CD4-positive, alpha-beta T cell treated with Interleukin-12 subunit alpha and Interleukin-12 subunit beta, for 1 hour (primary cell): Measurements from ENCODE around the gene CRY2.

Source experiments
- DNase-seq: peaks from one replicate; pipeline ENCODE4 v3.0.0-alpha.2; 2020

CRY2 gene

DNA sequence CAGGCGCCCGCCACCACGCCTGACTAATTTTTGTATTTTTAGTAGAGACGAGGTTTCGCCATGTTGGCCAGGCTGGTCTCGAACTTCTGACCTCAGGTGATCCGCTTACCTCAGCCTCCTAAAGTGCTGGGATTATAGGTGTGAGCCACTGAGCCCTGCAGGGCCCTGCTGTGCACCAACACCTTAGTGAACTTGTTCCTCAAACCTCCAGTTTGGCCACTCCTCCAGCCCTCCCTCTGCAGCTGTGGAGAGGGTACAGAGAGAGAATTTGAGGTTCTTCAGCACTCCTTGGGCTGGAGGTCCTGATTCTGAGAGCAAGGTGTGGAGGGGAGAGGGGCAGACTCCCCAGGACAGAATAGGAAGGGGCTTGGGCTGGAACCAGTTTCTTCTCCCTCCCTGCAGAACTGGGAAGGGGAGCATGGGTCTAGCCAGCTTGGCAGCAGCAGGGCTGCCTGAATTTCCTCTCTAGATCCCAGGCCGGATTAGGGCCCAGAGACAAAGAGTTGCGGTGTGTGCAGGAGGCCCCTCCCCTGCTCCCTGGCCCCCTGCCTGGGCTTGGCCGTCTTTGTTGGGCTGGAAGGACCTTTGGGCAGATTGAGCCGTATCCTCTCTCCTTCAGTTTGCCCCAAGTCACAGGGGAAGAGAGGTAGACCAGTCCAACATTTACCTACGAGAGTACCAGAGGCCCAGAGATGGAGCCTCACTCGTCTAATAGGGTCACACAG is 72.7 kb downstream of the CRY2 start:
- no peak for DNase-seq

- no peak for DNase-seq
Measured at GRCh38 chr11:45920531-45921477, 73.5 kb downstream of the CRY2 start.

- no peak for DNase-seq
Measured at GRCh38 chr11:45921561-45922424, 74.5 kb downstream of the CRY2 start.

DNA sequence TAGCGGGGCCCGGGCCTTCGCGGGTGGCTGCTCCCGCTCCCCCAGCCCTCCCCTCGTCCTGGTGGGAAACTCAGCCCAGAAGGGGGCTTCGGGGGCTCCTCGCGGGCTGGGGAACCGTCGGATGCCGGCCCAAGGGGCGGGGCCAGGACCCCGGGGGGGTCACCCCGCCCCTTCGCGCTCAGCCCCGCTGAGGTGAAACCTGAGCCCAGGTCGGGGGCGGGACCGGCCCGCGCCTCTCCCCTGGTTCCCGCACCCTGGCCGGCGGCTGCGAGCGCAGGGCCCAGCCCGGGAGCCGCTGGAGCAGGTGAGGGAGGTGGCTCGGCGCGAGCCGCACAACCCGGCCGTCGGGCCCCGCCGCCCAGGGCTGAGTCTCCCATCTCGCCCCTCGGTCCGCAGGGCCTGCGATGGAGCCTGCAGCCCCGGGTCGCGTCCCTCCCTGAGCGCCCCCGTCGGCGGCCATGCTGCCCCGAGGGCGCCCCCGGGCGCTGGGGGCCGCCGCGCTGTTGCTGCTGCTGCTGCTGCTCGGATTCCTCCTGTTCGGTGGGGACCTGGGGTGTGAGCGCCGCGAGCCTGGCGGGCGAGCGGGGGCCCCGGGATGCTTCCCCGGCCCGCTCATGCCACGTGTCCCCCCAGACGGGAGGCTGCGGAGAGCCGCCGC is 75.3 kb downstream of the CRY2 start, which contains the start of gene LARGE2:
TSS of gene LARGE2 (plus strand) at position 232 of the 658 bp plus-strand sequence. CDS start at position 459, 227 bp downstream.
- peak; percentile 46 for DNase-seq

GRCh38 chr11:45924036-45924915 is 77.0 kb downstream of the CRY2 start:
- no peak for DNase-seq

GRCh38 chr11:45924927-45925326 is 77.7 kb downstream of the CRY2 start:
- DNase-seq, result no peak

DNA sequence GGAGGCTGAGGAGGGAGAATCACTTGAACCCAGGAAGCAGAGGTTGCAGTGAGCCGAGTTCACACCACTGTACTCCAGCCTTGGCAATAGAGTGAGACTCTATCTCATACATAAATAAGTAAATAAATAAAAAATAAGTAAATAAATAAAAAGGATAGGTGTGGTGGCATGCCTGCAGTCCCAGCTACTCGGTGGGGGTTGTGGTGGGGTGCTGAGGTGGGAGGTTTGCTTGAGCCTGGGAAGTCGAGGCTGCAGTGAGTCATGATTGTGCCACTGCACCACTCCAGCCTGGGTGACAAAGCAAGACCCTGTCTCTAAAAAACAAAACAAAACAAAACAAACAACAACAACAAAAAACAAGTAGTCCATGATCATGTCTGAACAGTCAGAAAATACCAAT is 78.3 kb downstream of the CRY2 start:
- DNase-seq, result no peak

- no peak for DNase-seq
Measured at GRCh38 chr11:45926001-45926401, 78.7 kb downstream of the CRY2 start.

DNA sequence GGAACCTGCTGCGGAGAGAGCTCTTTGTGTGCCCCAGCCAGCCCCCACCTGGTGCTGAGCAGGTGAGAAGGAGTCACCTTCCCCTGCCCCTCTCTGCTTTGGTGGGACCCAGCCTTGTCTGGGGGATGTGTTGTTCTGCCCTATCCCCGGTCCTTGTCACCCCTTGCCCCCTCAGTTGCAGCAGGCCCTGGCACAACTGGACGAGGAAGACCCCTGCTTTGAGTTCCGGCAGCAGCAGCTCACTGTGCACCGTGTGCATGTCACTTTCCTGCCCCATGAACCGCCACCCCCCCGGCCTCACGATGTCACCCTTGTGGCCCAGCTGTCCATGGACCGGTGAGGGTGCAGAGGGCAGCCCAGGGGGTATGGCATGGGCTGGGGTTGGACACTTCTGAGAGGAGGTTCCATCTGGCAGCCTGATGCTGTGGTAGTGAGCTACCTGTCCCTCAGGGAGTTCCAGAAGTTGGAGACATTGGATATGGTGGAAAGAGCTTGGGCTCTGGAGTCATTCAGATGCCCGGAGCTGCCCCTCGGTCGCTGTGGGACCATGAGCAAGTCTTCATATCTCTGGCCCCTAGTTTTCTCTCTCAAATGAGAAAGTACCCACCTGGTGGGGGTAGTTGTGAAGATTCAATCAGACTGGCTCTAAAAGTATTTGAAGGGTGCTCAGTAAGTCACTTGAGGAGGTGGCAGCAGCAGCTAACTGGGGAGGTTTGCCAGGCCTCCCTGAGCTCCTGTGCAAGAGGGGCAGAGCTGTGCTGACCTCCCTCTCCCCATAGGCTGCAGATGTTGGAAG is 79.5 kb downstream of the CRY2 start:
- no peak for DNase-seq

- DNase-seq, result no peak
Measured at GRCh38 chr11:45927332-45927683, 80.0 kb downstream of the CRY2 start.

- no peak for DNase-seq
Measured at GRCh38 chr11:45927684-45928413, 80.6 kb downstream of the CRY2 start.

GRCh38 chr11:45928535-45929215 is 81.4 kb downstream of the CRY2 start:
- DNase-seq, result no peak

DNA sequence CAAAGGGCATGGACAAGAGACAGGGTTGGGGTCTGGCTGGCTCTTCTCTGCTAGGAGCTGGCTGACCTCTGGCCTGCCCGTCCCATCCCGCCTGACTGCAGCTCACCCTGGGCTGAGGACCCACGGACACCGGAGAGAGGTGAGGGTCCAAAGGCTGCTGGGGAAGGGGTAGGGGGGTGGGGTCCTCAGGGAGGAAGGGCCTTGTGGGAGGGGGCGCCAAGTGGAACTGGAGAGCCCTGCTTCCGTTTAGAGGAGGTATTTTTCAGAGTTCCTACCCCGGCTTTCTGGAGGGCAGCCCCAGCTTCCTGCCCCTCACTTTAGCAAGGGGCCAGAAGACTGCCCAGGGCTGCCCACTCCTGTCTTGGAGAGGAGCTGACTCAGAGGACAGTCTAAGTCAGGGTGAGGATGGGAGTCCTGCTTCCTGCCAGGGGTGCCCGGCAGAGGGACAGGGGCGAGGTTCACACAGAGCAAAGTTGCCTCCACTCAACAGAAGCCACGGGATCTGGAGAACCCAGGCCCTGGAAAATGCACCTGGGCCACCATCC is 82.3 kb downstream of the CRY2 start:
- DNase-seq, result peak; percentile 15

DNA sequence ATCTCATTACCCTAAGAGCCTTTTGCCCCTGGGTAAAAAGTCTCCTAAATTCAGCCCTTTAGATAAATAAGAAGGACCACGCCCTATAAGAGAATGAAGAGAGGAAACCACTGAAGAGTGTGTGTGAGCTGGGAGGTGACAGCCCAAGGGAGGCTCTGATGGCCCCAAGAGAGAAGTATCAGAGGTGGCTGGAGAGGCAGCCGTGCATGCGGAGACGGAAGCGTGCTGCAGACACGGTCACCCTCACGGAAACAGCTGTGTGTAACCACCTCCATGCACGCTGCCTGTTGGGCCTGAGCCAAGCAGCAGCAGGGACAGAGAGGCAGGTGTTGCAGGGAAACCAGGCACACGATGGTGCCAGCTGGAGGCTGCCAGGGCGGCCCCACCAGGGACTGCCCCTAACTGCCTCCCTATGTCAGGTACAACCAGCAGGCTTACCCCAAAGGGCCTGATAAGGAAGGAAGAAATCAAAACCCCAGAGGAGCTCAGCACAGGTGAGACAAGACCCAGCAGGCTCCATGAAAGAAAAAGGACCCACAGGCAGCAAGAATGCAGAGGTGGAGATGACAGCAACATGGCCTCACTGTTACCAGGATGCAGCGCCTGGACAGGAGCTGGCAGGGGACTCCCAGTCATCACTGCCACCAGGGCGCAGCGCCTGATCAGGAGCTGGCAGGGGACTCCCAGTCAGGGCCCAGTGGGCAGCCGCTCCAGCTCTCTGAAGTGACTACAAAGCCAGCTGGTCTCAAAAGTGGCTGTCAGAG is 82.9 kb downstream of the CRY2 start:
- DNase-seq, result peak; percentile 59

GRCh38 chr11:45930951-45931570 is 83.8 kb downstream of the CRY2 start:
- no peak for DNase-seq

DNA sequence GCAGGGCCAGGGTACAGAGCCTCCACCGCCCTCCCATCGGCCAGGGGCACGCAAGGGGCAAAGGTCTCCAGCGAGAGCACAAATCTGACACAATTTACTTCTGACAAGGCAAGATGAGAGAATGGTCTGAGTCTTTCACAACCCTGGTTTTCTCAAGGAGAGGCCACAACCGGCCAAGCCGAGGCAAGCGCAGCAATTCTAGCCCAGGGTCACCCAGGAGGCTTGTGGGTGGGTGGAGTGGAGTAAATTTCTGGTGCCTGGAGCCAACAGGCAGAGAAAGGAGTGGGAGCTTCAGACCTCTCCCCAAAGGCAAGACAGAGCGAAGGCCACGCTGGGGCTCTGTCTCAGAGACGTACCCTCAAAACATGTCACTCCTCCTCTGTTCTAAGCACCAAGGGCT is 84.5 kb downstream of the CRY2 start:
- DNase-seq, result no peak

- no peak for DNase-seq
Measured at GRCh38 chr11:45932217-45932616, 84.9 kb downstream of the CRY2 start.
